22Rv1 (cell line): Measurements from ENCODE around the gene TMEM135.

Experiments
- H3K27ac ChIP-seq: fragments of 450-650 bp; 2 replicates; pipeline ENCODE4 v1.5.1; 2017
- ZFX ChIP-seq: fragments of 450-650 bp; IDR thresholded peaks from 2 replicates; pipeline ENCODE4 v1.6.1; 2017; ENCODE audit warnings: antibody characterized with exemption, borderline replicate concordance
- TF ChIP-seq, protein P1 (sequence below): fragments of 450-650 bp; IDR thresholded peaks from 2 replicates; pipeline ENCODE4 v1.5.1; 2017; ENCODE audit warnings: mild to moderate bottlenecking

Gene TMEM135

DNA sequence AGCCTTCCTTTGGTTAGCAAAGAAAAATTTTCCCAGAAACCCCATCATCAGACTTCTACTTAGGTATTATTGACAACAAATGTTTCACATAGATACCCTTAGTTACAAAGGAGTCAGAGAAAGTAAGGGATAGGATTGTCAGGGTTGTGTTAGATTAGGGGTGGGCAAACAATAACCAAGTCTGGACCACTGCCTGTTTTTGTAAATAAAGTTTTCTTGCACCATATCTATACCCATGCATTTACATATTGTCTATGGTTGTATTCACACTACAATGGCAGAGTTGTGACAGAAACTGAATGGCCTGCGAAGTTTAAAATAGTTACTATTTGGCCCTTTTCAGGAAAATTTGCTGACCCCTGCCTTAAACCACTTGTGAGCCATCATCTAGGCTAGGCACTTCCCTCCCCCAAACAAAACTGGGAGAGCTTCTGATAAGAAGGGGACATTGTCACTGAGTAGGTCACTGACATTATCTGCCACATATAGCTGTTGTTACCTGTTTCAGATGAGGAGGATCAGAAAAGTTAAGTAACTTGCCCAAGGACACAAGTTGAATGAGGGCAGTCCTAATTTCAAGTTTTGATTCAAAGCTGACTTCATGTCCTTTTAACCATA is 40.7 kb upstream of the TMEM135 start:
- no peak for TF ChIP-seq ZFX
- TF ChIP-seq, protein P1, sequence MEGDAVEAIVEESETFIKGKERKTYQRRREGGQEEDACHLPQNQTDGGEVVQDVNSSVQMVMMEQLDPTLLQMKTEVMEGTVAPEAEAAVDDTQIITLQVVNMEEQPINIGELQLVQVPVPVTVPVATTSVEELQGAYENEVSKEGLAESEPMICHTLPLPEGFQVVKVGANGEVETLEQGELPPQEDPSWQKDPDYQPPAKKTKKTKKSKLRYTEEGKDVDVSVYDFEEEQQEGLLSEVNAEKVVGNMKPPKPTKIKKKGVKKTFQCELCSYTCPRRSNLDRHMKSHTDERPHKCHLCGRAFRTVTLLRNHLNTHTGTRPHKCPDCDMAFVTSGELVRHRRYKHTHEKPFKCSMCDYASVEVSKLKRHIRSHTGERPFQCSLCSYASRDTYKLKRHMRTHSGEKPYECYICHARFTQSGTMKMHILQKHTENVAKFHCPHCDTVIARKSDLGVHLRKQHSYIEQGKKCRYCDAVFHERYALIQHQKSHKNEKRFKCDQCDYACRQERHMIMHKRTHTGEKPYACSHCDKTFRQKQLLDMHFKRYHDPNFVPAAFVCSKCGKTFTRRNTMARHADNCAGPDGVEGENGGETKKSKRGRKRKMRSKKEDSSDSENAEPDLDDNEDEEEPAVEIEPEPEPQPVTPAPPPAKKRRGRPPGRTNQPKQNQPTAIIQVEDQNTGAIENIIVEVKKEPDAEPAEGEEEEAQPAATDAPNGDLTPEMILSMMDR: no peak
- no peak overlapping the region for H3K27ac ChIP-seq

DNA sequence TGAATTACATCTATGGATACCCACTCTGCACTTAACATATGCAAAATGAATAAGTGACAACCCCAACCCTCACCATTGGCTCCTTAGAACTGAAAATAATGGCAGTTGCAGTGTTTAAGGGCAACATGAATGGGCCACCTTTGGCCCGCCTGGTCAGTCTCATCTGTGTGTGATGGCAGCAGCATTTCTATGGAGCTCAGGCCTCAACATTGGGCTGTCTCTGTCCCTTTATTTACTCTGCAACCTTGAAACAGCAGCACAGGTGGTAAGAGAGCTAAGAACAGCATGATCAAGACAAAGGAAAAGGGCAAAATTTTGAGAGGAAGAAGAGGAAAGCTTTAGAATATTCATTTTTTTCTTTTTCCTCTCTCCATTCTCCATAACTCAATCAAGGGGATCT is 38.3 kb upstream of the TMEM135 start:
- peak overlapping the region; percentile 68 for H3K27ac ChIP-seq
- TF ChIP-seq, protein P1: no peak
- no peak for TF ChIP-seq ZFX

- TF ChIP-seq, protein P1: no peak
- no peak for TF ChIP-seq ZFX
- peak overlapping the region; percentile 68 for H3K27ac ChIP-seq
Observed at GRCh38 chr11:86999859-87000753, 37.6 kb upstream of the TMEM135 start.

GRCh38 chr11:87002918-87003317 is 34.8 kb upstream of the TMEM135 start:
- H3K27ac ChIP-seq: no peak overlapping the region
- TF ChIP-seq, protein P1: no peak
- no peak for TF ChIP-seq ZFX

GRCh38 chr11:87004281-87004680 is 33.5 kb upstream of the TMEM135 start:
- peak overlapping the region; percentile 90 for H3K27ac ChIP-seq

GRCh38 chr11:87005569-87005921 is 32.2 kb upstream of the TMEM135 start:
- TF ChIP-seq ZFX: no peak
- TF ChIP-seq, protein P1: no peak
- H3K27ac ChIP-seq: peak overlapping the region; percentile 90

DNA sequence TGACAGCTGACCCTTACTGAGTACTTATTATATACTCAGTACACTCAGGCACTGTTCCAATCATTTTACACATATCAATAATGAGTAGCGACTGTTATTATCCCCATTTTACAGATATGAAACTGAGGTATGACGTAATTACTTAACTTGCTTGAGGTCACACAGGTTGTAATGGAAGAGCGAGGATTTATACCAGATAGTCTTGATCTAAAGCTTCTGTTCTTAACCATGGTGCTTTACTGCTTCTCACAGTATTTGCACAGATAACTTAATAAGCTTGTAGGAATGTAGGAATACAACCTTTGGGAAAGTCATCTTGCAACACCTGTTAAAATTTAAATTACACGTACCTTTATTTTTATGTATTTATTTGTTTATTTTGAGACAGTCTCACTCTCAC is 31.7 kb upstream of the TMEM135 start:
- peak overlapping the region; percentile 90 for H3K27ac ChIP-seq
- TF ChIP-seq ZFX: no peak
- TF ChIP-seq, protein P1: no peak
